Transverse colon (tissue), 4 donors: ENCODE measurements around the gene PCNX1. TPM values are rescaled to one million over a fixed set of nuclear protein-coding genes. Genes with fewer than 3 reads are reported as not detected.
A peak's percentile ranks its signal among the peaks of the same experiment; 100 is the strongest.
"Not testable (repeated sequence)": the region's sequence is repeated elsewhere in the genome, so short reads cannot be mapped to it uniquely, and the experiment has no call there.

Source experiments
- DNase-seq: peaks from one replicate; pipeline ENCODE4 v3.0.0-alpha.2; 2019
- H3K27ac ChIP-seq, 4 donors: fragments of 200-600 bp; sonication (generic); 2 replicates each; pipeline ENCODE4 v1.5.1; 2016 to 2018; ENCODE audit warnings: inconsistent platforms in 4 of 4
- H3K27me3 ChIP-seq: fragments of 200-600 bp; sonication (generic); 2 replicates; pipeline ENCODE4 v1.5.1; 2017; ENCODE audit warnings: inconsistent platforms
- H3K36me3 ChIP-seq, 4 donors: fragments of 200-600 bp; sonication (generic); 2 replicates each; pipeline ENCODE4 v1.5.1; 2017 to 2019; ENCODE audit warnings: inconsistent platforms in 4 of 4
- H3K4me1 ChIP-seq, 4 donors: fragments of 200-600 bp; sonication (generic); 2 replicates each; pipeline ENCODE4 v1.5.1; 2017 to 2020; ENCODE audit warnings: inconsistent platforms in 4 of 4
- H3K4me3 ChIP-seq, 4 donors: fragments of 200-600 bp; sonication (generic); 1 replicate in 1 of 4; 2 replicates in 3 of 4; pipeline versions ENCODE4 v1.5.1 to v1.6.1; 2017 to 2019; ENCODE audit warnings: inconsistent platforms in 4 of 4
- H3K9me3 ChIP-seq, 2 donors: fragments of 200-600 bp; sonication (generic); 2 replicates each; pipeline ENCODE4 v1.5.1; 2017 to 2019; ENCODE audit warnings: inconsistent platforms in 2 of 2
- EP300 ChIP-seq: sonication (generic); formaldehyde crosslinking; IDR thresholded peaks from one replicate; pipeline ENCODE4 v1.6.1; 2017; ENCODE audit warnings: antibody characterized with exemption, low read depth
- POLR2A ChIP-seq: fragments of 450-650 bp; IDR thresholded peaks from one replicate; pipeline ENCODE4 v1.6.1; 2016; ENCODE audit warnings: antibody characterized with exemption, mild to moderate bottlenecking, moderate library complexity
- POLR2AphosphoS5 ChIP-seq, 3 donors: sonication (generic); formaldehyde crosslinking; IDR thresholded peaks; one replicate each; pipeline ENCODE4 v1.6.1; 2016; ENCODE audit warnings: antibody characterized with exemption in 3 of 3
- WGBS, 2 donors: methylation state at CpG; one replicate each; pipeline ENCODE4 v1.1.5; 2018; ENCODE audit warnings: low coverage in 1 of 2; 5-methylcytosine and 5-hydroxymethylcytosine counted together
- in situ Hi-C, 4 donors: fragments of 200-750 bp; cut with MboI; loops; one replicate each; pipeline versions ENCODE4 v1.15.0 to v1.15.1; 2017; ENCODE audit warnings: low sequenced_read_pairs in 3 of 4, low pct_ligation_motif_present in 1 of 4, low pct_unique_long_range_greater_than_20kb in 1 of 4
- intact Hi-C: fragments of 100-400 bp; cut with DNase I; formaldehyde crosslinking; loops from one replicate; pipeline ENCODE4 v1.15.1; 2023; ENCODE audit warnings: low total_unique reads
- total RNA-seq, 4 donors: library from RNA; depleted of rRNA; stranded (reverse); fragments of >200 nt; gene quantifications; one replicate each; pipeline ENCODE4 v1.1.0, GENCODE V29; 2016
- TF ChIP-seq, protein P1 (sequence below), 5 experiments: fragments of 200-600 bp in 3 of 5; fragments of 450-650 bp in 2 of 5; sonication (generic) in 3 of 5; IDR thresholded peaks; 1 replicate in 2 of 5; 2 replicates in 3 of 5; pipeline ENCODE4 v1.5.1; 2016 to 2017; ENCODE audit warnings: antibody characterized with exemption in 5 of 5, inconsistent platforms in 3 of 5, mild to moderate bottlenecking in 2 of 5, moderate library complexity in 1 of 5

The PCNX1 gene
- total RNA-seq, 4 donors from 2014 or later, result 15.0 to 64.6 (median 46.0) TPM

GRCh38 chr14:70934084-70934483, 26.8 kb downstream of the PCNX1 start:
- H3K4me3 ChIP-seq, result no peak overlapping the region

DNA sequence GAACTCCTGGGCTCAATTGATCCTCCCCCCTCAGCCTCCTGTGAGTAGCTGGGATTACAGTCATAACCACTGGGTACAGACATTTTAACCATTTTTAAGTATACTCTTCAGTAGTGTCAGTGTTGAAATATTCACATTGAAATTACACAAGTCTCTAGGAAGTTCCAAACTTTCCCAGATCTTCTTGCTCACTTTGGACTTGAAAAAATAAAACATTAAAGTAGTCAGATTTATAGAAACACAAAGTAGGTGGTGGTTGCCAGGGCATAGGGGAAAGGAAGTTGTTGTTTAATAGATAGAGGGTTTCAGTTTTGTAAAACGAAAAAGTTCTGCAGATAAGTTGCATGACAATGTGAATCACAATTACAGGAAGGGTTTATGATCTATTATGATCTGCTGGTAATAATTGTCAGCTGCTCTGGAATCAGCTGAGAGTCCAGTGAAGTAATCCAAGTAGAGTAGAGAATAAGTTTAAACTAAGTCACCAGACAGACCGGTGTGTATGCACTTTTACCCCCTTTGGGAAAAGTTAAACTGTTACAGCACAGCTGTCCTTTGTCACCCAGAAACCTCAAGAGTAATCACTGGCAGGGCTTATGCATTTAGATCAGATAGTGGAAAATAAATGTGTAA, 27.4 kb downstream of the PCNX1 start:
- in situ Hi-C loops (no loop called here), intact Hi-C loops (no loop called here)
- H3K27me3 ChIP-seq, result no peaks in the 10 kb centered on the region
- H3K9me3 ChIP-seq, result no peaks in the 10 kb centered on the region
- peak overlapping the region; percentile 11 to 60 (median 39) for H3K27ac ChIP-seq
- 0% methylated on average over 2 of the region's 2 CpGs; no CpG with 5 or more reads in 1 of the 2 donors for WGBS, 2 donors
- no peaks in the 10 kb centered on the region for H3K36me3 ChIP-seq
- H3K4me3 ChIP-seq, result no peak overlapping the region
- peaks cover 3 to 26% (median 14%) of the 10 kb centered on the region in 4 donors for H3K4me1 ChIP-seq
- no peak for DNase-seq
- no peak for TF ChIP-seq POLR2AphosphoS5 (IDR thresholded peaks at IDR 0.05)
- TF ChIP-seq, protein P1, sequence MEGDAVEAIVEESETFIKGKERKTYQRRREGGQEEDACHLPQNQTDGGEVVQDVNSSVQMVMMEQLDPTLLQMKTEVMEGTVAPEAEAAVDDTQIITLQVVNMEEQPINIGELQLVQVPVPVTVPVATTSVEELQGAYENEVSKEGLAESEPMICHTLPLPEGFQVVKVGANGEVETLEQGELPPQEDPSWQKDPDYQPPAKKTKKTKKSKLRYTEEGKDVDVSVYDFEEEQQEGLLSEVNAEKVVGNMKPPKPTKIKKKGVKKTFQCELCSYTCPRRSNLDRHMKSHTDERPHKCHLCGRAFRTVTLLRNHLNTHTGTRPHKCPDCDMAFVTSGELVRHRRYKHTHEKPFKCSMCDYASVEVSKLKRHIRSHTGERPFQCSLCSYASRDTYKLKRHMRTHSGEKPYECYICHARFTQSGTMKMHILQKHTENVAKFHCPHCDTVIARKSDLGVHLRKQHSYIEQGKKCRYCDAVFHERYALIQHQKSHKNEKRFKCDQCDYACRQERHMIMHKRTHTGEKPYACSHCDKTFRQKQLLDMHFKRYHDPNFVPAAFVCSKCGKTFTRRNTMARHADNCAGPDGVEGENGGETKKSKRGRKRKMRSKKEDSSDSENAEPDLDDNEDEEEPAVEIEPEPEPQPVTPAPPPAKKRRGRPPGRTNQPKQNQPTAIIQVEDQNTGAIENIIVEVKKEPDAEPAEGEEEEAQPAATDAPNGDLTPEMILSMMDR (IDR thresholded peaks at IDR 0.05), result no peak
- no peak for TF ChIP-seq POLR2A
- TF ChIP-seq EP300, result no peak

More at GRCh38 chr14:70934084-70934483, 26.8 kb downstream of the PCNX1 start:
- H3K27me3 ChIP-seq, result no peaks in the 10 kb centered on the region
- H3K4me1 ChIP-seq, result peaks cover 3 to 26% (median 14%) of the 10 kb centered on the region in 4 donors
- in situ Hi-C loops (no loop called here), intact Hi-C loops (no loop called here)
- peak overlapping the region in 3 of 4 donors; percentile 11 to 60 (median 38) for H3K27ac ChIP-seq
- H3K36me3 ChIP-seq, result no peaks in the 10 kb centered on the region
- 85 to 94% methylated on average over 5 of the region's 5 CpGs for WGBS, 2 donors
- no peaks in the 10 kb centered on the region for H3K9me3 ChIP-seq
- no peak for DNase-seq
- TF ChIP-seq POLR2A (no peak), POLR2AphosphoS5 (IDR thresholded peaks at IDR 0.05) (no peak), EP300 (no peak)

DNA sequence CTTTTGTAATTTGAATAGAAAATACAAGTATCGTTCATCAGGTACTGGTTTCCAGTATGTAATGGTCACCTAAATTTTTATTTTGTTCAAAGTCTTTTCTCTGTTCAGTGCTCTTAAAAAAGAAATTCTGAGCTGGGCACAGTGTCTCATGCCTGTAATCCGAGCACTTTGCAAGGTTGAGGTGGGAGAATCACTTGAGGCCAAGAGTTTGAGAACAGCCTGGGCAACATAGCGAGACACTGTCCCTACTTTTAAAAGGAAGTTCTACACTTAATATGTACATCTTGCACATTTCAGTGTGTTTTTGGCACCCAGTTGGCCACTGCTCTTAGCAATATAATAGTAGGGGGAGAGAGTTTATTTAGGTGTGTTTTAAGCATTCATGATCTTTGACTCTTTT, 27.9 kb downstream of the PCNX1 start:
- Histone ChIP-seq H3K4me1 (peaks cover 3 to 26% (median 14%) of the 10 kb centered on the region in 4 donors), H3K4me3 (no peak overlapping the region), H3K27ac (peak overlapping the region; percentile 11 to 60 (median 39)), H3K36me3 (no peaks in the 10 kb centered on the region), H3K27me3 (no peaks in the 10 kb centered on the region), H3K9me3 (no peaks in the 10 kb centered on the region)
- TF ChIP-seq POLR2AphosphoS5 (IDR thresholded peaks at IDR 0.05) (no peak), POLR2A (no peak), EP300 (no peak)
- TF ChIP-seq, protein P1 (IDR thresholded peaks at IDR 0.05), result no peak
- DNase-seq, result no peak
- in situ Hi-C loops, result no loop called here
- WGBS, 2 donors, result 53 to 61% methylated on average over 3 of the region's 3 CpGs
- intact Hi-C loops, result no loop called here

DNA sequence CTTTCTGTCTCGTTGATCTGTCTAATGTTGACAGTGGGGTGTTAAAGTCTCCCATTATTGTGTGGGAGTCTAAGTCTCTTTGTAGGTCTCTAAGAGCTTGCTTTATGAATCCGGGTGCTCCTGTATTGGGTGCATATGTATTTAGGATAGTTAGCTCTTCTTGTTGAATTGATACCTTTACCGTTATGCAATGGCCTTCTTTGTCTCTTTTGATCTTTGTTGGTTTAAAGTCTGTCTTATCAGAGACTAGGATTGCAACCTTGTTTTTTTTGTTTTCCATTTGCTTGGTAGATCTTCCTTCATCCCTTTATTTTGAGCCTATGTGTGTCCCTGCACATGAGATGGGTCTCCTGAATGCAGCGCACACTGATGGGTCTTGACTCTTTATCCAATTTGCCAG, 32.4 kb downstream of the PCNX1 start:
- H3K36me3 ChIP-seq, H3K4me3 ChIP-seq, in situ Hi-C loops, H3K4me1 ChIP-seq, H3K9me3 ChIP-seq, DNase-seq, H3K27ac ChIP-seq, H3K27me3 ChIP-seq, intact Hi-C loops: not testable (repeated sequence)
- WGBS, 2 donors, result 96 to 100% methylated on average over 3 to 4 of the region's 4 CpGs

GRCh38 chr14:70941637-70942341, 34.5 kb downstream of the PCNX1 start:
- intact Hi-C loops, H3K4me1 ChIP-seq, in situ Hi-C loops, H3K4me3 ChIP-seq, H3K9me3 ChIP-seq, H3K36me3 ChIP-seq, H3K27me3 ChIP-seq: not testable (repeated sequence)
- peak overlapping the region in 1 of 4 donors; percentile 41 for H3K27ac ChIP-seq
- 88 to 100% methylated on average over 1 to 15 of the region's 15 CpGs for WGBS, 2 donors
- peak; percentile 56 for DNase-seq
